IPS DF 6.9 (cell line): ENCODE data around the gene FKBP3.

Experiments
- DNase-seq: peaks from one replicate; pipeline ENCODE4 v3.0.0-alpha.2; 2013; ENCODE audit warnings: low read depth, low spot score
- H3K27ac ChIP-seq: one replicate; pipeline ENCODE4 v1.5.1; 2013; ENCODE audit warnings: low read length, control low read depth
- H3K27me3 ChIP-seq: 2 replicates; pipeline ENCODE4 v1.6.1; 2013; ENCODE audit warnings: mild to moderate bottlenecking, low read length; ENCODE audit not compliant: control insufficient read depth, insufficient read depth
- H3K36me3 ChIP-seq: 2 replicates; pipeline ENCODE4 v1.6.1; 2013; ENCODE audit warnings: low read length; ENCODE audit not compliant: control insufficient read depth, insufficient read depth
- H3K4me1 ChIP-seq: 2 replicates; pipeline ENCODE4 v1.6.1; 2013; ENCODE audit warnings: low read length; ENCODE audit not compliant: control insufficient read depth, insufficient read depth
- H3K4me3 ChIP-seq: 2 replicates; pipeline ENCODE4 v1.5.1; 2013; ENCODE audit warnings: mild to moderate bottlenecking, low read length
- H3K9me3 ChIP-seq: 2 replicates; pipeline ENCODE4 v1.6.1; 2013; ENCODE audit warnings: low read length, inconsistent platforms; ENCODE audit not compliant: control insufficient read depth, insufficient read depth
- WGBS: extraction: QIAGEN DNeasy Blood & Tissue Kit; methylation state at CpG from one replicate; pipeline ENCODE4 v1.1.7; 2013; ENCODE audit warnings: mixed read lengths, missing lambda C conversion rate; ENCODE audit not compliant: insufficient read length, insufficient coverage; 5-methylcytosine and 5-hydroxymethylcytosine counted together

Gene FKBP3

DNA sequence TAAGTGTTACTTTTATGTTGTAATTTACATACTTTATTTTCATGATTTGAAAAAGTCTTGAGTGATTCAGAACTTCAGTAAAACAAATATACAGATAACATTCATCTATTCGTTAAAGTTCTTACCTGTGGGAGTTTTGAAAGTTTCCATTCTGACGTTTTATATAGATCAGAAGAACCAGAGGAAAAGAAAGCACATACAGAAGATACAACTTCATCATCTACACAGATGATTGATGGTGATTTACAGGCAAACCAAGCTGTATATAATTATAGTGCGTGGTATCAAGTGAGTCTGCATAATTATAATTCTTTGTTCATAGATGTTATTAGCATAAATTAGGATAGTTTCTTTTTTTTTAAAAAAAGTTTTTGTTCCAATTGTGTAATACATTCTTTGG is 20.0 kb downstream of the FKBP3 start:
- Histone ChIP-seq H3K27ac (no peak overlapping the region), H3K4me1 (no peaks in the 10 kb centered on the region), H3K27me3 (no peaks in the 10 kb centered on the region), H3K9me3 (no peaks in the 10 kb centered on the region), H3K4me3 (no peak overlapping the region), H3K36me3 (peaks cover 6% of the 10 kb centered on the region; the same call in 1 of the 2 replicates)
- no peak for DNase-seq
- WGBS, result no CpG with 5 or more reads among the region's 3 CpGs

DNA sequence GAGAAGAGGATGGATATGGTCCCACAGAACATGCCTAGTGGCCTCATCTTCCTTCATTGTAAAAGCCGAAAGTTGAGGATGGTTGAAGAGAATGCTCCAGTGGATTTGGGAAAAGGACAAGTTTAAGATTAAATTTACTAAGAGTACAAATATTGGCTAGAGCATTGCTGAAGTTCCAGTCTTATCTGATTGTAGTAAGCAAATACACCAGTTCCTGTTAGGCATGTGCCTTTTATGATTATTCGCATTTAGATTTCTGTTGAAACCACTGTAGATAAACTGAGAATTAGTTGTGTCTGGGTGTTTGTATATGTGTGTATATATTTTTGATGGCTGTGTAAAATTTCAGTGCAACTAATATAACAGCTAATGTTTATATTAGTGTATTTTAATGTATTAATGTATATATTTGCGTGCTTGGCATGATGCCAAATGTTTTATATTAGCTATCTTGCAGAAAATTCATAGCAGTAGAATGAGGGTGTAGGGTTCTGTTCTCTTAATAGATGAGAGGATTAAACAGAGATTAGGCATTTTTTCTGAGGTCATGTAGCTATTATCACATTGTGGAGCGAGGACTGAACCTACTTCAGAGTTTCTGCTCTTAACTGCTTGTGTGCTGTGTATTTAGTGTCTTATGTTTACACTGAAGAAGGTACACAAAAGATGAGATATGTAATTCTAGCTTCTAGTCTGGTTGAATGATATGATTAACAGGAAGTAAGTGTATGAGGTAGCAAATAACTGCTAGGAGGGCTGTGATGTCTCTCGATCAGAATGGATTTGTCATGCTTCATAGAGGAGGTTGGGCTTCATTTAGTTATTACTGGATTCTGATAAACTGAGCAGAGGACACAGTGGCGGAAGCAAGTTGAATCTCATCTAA is 21.1 kb downstream of the FKBP3 start:
- H3K4me3 ChIP-seq, result no peak overlapping the region
- peaks cover 10% of the 10 kb centered on the region; the same call in 1 of the 2 replicates for H3K36me3 ChIP-seq
- DNase-seq, result no peak
- no peaks in the 10 kb centered on the region for H3K9me3 ChIP-seq
- no peaks in the 10 kb centered on the region for H3K4me1 ChIP-seq
- H3K27me3 ChIP-seq, result no peaks in the 10 kb centered on the region
- no peak overlapping the region for H3K27ac ChIP-seq
- 100% methylated on average over 1 of the region's 6 CpGs for WGBS

DNA sequence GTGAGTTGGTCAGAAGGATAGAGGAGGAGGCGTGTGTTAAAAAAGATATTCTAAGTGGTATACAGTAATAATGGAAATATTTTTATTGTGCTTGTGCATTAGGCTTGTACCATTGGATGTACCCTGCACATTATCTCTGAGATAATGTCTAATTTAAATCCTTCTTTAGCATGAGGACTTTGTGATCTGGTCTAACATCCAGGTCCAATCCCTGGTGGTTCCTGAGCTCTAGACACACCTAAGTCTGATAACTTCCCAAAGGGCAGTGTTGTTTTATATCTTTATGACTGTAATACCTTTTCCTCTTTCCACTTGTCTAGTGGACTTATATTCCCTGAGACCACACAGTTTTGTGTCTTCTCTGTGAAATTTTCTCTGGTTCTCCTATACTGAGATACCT is 29.7 kb downstream of the FKBP3 start:
- no peak overlapping the region for H3K27ac ChIP-seq
- DNase-seq, result no peak
- H3K4me3 ChIP-seq, result no peak overlapping the region
- WGBS, result 100% methylated on average over 1 of the region's 1 CpG
- H3K9me3 ChIP-seq, result no peaks in the 10 kb centered on the region
- H3K4me1 ChIP-seq, result no peaks in the 10 kb centered on the region
- H3K27me3 ChIP-seq, result no peaks in the 10 kb centered on the region
- H3K36me3 ChIP-seq, result peaks cover 7% of the 10 kb centered on the region; the same call in 1 of the 2 replicates

DNA sequence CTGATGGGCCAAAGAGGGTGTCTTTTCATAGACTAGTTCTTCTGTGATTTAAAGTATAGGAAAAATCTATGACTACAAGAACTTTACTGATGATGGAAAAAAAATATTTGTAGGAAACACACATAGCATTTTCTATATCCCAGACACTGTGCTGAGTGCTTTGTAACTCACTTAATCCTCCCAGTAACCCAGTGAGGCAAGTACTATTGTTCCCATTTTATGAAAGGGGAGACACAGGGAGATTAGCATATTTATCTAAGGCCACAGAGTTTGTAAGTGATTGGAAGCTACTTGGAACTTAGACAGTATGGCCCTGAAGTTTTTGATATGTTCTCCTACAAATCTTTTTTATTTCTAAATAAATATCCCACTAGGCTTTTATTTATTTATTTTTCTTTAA is 30.5 kb downstream of the FKBP3 start:
- no peak overlapping the region for H3K27ac ChIP-seq
- H3K9me3 ChIP-seq, result no peaks in the 10 kb centered on the region
- no peaks in the 10 kb centered on the region for H3K4me1 ChIP-seq
- H3K4me3 ChIP-seq, result no peak overlapping the region
- H3K27me3 ChIP-seq, result no peaks in the 10 kb centered on the region
- peaks cover 4% of the 10 kb centered on the region; the same call in 1 of the 2 replicates for H3K36me3 ChIP-seq
- no peak for DNase-seq

DNA sequence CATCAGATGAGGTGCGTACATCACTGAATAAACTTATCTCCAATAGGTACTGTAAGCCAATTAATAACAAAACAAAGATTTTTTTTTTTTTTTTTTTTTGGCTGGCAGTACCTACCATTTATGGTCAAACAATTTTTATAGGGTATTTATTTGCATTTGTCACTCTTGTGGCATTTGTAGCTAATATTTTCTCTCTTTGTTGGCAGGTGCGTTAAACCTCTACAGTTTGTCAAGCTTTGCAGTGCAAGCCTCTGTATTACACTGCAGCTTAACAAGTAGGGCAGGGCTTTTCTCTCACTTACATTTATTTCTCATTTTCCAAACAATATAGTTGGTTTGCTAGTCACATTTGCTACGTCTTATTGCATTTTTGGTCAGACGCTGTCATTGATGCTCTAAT is 38.1 kb downstream of the FKBP3 start:
- Histone ChIP-seq H3K4me1 (no peaks in the 10 kb centered on the region), H3K36me3 (peaks cover 8% of the 10 kb centered on the region; the same call in 1 of the 2 replicates), H3K9me3 (no peaks in the 10 kb centered on the region), H3K27me3 (no peaks in the 10 kb centered on the region), H3K27ac (no peak overlapping the region), H3K4me3 (no peak overlapping the region)
- no peak for DNase-seq
- no CpG with 5 or more reads among the region's 4 CpGs for WGBS

DNA sequence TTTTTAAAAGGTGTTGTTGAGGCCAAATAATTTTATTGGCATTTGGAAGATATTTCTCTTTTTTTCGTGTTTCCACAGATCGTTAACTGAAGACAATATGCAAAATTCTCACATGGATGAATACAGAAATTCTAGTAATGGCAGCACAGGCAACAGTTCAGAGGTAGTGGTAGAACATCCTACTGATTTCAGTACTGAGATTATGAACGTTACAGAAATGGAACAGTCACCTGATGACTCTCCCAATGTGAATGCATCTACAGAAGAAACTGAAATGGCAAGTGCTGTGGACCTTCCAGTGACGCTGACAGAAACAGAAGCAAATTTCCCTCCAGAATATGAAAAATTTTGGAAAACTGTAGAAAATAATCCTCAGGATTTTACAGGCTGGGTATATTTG is 39.1 kb downstream of the FKBP3 start:
- no peaks in the 10 kb centered on the region for H3K9me3 ChIP-seq
- no CpG with 5 or more reads among the region's 4 CpGs for WGBS
- no peaks in the 10 kb centered on the region for H3K4me1 ChIP-seq
- peaks cover 8% of the 10 kb centered on the region; the same call in 1 of the 2 replicates for H3K36me3 ChIP-seq
- no peak overlapping the region for H3K4me3 ChIP-seq
- DNase-seq, result no peak
- no peaks in the 10 kb centered on the region for H3K27me3 ChIP-seq
- H3K27ac ChIP-seq, result no peak overlapping the region

DNA sequence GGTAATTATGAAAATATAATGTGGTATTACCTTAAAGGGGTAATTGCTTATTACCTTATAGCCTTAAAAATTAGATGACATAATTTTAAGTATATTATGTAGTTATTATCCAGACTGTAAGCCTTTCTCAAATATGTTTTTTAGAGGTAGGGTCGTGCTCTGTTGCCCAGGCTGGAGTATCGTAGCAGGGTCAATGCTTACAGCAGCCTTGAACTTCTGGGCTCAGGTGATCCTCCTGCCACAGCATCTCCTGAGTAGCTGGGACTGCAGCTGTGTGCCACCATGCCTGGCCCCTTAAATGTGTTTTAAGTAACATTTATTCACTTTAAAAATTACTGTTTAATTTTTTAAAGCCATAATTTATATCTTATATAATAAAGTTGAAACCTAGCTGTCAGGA is 40.0 kb downstream of the FKBP3 start:
- DNase-seq, result no peak

DNA sequence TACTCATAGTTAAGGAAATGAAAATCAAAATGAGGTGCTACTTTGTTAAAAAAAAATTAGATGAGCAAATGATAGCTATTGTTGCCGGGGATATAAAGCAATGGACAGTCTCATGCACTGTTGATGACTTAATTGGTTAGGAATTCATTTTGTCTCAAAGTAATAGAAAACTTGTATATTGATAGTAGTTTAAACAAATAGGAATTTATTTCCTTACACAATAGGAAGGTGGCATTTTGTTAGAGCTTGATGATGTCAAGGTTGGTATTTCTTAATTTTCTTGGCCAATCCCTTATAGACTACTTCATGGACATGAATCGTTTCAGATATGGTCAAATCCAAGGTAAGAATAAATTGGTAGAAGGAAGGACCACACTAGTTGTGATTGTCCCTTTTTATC is 42.6 kb downstream of the FKBP3 start:
- no peak overlapping the region for H3K4me3 ChIP-seq
- no peak for DNase-seq
- H3K4me1 ChIP-seq, result no peaks in the 10 kb centered on the region
- peaks cover 4% of the 10 kb centered on the region; the same call in 1 of the 2 replicates for H3K36me3 ChIP-seq
- H3K27me3 ChIP-seq, result no peaks in the 10 kb centered on the region
- no peak overlapping the region for H3K27ac ChIP-seq
- WGBS, result no CpG with 5 or more reads among the region's 2 CpGs
- no peaks in the 10 kb centered on the region for H3K9me3 ChIP-seq

More for the DNA sequence above, 40.0 kb downstream of the FKBP3 start:
- no peaks in the 10 kb centered on the region for H3K9me3 ChIP-seq
- no peak overlapping the region for H3K27ac ChIP-seq
- no peak overlapping the region for H3K4me3 ChIP-seq
- peaks cover 4% of the 10 kb centered on the region; the same call in 1 of the 2 replicates for H3K36me3 ChIP-seq
- no peaks in the 10 kb centered on the region for H3K27me3 ChIP-seq
- no peaks in the 10 kb centered on the region for H3K4me1 ChIP-seq
- WGBS, result no CpG with 5 or more reads among the region's 2 CpGs

DNA sequence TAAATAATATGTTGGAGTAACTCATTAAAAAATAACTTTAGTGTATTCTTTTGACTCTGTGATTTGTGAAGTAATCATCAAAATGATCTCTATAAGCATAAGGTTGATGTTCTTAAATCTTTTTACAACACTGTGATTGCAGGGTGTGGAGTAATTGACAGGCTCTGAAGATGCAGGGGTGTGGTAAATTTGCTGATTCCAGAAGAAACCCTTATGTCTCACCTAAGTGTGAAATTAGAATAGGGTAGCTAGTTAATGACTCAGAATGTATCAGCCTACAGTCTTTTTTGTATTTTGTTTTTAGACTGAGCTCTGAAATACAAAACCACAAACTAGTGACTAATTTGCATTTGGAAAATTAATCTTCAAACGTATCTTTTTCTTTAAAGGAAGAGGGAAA is 44.5 kb downstream of the FKBP3 start:
- H3K27me3 ChIP-seq, result no peaks in the 10 kb centered on the region
- no peak overlapping the region for H3K4me3 ChIP-seq
- H3K36me3 ChIP-seq, result no peaks in the 10 kb centered on the region
- no peaks in the 10 kb centered on the region for H3K4me1 ChIP-seq
- H3K9me3 ChIP-seq, result no peaks in the 10 kb centered on the region
- WGBS, result no CpG with 5 or more reads among the region's 1 CpG
- no peak for DNase-seq
- no peak overlapping the region for H3K27ac ChIP-seq

DNA sequence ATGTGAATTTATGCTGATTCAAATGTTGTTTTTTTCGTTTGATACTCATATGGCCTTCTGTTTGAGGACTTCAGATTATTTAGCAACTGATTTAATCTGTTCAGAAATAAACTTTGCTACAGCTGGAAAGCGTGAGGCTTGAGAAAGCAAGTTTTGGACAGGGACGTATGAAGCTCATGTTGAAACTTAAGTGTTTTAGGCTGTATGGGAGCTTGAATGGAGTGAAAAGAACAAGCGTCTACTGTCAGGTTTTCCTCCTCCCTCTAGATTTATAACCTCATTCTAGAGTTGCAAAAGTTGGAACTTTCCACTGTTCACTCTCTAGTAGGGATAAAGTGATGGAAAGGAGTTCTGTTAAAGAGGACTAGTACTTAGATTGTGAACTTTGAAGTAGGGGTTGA is 49.3 kb downstream of the FKBP3 start:
- peak overlapping the region; percentile 49; the same call in 1 of the 2 replicates for H3K4me3 ChIP-seq
- no peak for DNase-seq
- H3K36me3 ChIP-seq, result no peaks in the 10 kb centered on the region
- WGBS, result no CpG with 5 or more reads among the region's 4 CpGs
- no peak overlapping the region for H3K27ac ChIP-seq
- no peaks in the 10 kb centered on the region for H3K9me3 ChIP-seq
- H3K27me3 ChIP-seq, result no peaks in the 10 kb centered on the region
- peaks cover 2% of the 10 kb centered on the region; the same call in 1 of the 2 replicates for H3K4me1 ChIP-seq
